ENCODE results near the gene CDC73.
A peak's percentile ranks its signal among the peaks of the same experiment; 100 is the strongest.

Gene CDC73

GRCh38 chr1:193121616-193122593 lies at the start of gene CDC73:
TSS of gene CDC73 (plus strand) at chr1:193122031. CDS start at chr1:193122201, 170 bp downstream.
- DNase-seq (ENCODE audit: low spot score): peak; percentile 97

DNA sequence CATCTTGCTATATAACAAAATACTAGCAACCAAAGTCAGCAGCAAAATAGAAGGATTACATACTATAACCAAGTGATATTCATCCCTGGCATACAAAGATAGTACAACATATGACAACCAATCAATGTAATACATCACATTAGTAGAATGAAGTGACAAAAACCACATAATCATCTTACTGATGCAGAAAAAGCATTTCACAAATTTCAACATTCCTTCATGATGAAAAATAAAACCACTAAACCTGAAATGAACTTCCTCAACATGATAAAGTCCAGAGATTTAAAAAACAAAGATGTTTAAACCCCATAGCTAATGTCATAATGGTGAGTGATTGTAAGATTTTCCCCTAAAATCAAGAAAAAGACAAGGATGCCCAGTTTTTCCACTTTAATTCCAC lies 43.8 kb upstream of the CDC73 start:
- no peak for DNase-seq (ENCODE audit: low spot score)

- no peak for DNase-seq (ENCODE audit: low spot score)
Measured at GRCh38 chr1:193079187-193079586, 42.6 kb upstream of the CDC73 start.

- no peak for DNase-seq (ENCODE audit: low spot score)
Measured at GRCh38 chr1:193083365-193084088, 38.3 kb upstream of the CDC73 start.

- DNase-seq (ENCODE audit: low spot score): no peak
Measured at GRCh38 chr1:193085263-193085662, 36.6 kb upstream of the CDC73 start.

- DNase-seq (ENCODE audit: low spot score): no peak
Measured at GRCh38 chr1:193086342-193086741, 35.5 kb upstream of the CDC73 start.

DNA sequence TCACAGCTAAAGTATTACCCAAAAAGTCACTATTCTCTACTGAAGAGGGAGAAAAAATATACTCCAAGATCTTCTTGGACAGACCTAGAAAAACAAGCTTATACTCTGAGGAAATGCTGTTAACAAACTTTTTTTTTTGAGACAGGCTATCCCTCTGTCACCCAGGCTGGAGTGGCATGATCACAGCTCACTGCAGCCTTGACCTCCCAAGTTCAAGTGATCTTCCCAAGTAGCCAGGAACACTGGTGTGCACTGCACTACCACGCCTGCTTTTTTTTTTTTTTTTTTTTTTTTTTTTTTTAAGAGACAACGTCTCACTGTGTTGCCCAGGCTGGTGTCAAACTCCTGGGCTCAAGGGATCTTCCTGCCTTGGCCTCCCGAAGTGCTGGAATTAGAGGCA lies 33.9 kb upstream of the CDC73 start:
- DNase-seq (ENCODE audit: low spot score): no peak

GRCh38 chr1:193090865-193091264 lies 31.0 kb upstream of the CDC73 start:
- DNase-seq (ENCODE audit: low spot score): no peak

DNA sequence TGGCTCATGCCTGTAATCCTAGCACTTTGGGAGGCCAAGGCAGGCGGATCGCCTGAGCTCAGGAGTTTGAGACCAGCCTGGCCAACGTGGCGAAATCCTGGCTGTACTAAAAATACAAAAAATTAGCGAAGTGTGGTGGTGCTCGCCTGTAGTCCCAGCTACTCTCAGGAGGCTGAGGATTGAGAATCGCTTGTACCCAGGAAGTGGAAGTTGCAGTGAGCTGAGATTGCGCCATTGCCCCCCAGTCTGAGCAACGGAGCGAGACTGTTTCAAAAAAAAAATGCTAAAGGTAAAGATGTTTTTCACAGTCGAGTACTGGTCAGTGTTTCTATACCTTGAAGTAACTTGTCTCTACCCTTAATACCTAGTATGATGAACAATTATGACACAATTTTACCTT lies 27.7 kb upstream of the CDC73 start:
- DNase-seq (ENCODE audit: low spot score): no peak

DNA sequence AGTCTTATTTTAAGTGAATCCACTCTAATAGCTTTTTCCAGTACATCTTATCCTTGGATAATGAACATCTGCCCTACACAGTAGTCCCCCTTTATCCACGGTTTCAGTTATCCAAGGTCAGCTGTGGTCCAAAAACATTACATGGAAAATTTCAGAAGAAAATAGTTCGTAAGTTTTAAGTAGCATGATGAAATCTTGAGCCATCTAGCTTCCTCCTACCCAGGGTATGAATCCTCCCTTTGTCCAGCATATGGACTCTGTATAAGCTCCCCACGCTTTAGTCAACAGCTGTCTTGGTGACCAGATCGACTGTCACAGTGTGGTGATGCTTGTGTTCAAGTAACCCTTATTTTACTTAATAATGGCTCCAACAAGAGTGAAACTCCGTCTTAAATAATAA lies 19.2 kb upstream of the CDC73 start:
- no peak for DNase-seq (ENCODE audit: low spot score)

DNA sequence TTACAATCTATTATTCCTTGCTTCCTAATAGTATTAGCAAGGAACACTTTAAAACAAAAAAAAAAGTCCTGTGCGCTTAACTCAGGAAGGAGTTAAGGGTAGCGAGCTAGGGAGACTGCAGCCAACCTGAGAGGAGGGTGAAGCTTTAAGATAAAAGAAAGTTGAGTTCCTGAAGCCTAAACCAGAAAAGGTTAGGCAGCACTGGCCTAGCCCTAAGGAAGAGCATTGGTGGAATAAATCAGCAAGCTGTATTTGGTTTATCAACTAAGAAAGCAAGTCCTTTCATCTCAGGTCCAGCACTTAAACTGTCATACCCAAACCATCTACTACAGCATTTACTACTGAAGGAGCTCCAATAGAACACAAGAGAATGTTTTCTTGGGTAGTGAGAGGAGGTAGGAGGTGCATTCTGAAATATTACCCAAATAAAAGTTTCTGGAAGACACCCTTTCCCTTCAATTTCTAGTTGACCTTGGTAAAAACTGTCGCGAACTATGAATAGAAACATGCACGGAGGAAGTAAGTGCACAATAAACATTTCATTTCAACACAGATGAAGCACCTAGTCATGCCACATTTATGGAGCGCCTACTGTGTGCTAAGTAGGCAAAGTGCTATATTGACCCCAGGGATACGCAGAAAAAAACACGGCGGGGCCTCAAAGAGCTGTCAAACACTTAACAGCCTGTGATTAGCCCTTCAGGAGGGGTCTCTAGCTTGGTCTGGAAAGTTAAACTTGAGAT lies 17.9 kb upstream of the CDC73 start:
- no peak for DNase-seq (ENCODE audit: low spot score)

- DNase-seq (ENCODE audit: low spot score): peak; percentile 67
Measured at GRCh38 chr1:193104502-193104906, 17.3 kb upstream of the CDC73 start.

- peak; percentile 98 for DNase-seq (ENCODE audit: low spot score)
Measured at GRCh38 chr1:193104907-193105820, 16.7 kb upstream of the CDC73 start, which contains the start of gene GLRX2. TSS of gene GLRX2 (minus strand) at chr1:193105414. CDS start at chr1:193105382, 32 bp downstream.

DNA sequence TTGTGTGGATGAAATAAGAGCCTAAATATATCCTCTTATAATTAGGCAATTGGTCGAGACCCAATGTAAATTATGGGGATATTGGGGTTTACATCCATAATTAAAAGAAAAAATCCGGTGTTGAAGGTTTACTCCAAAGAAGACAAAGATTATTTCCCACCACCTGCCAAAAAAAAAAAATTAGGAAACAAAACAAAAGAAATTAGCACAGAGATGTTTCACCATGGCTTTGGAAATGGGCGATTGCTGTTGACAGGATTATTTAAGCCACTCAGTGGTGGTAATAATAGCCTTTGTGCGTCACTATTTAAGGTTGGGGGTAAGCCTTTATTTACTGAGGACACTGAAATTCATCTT lies 16.0 kb upstream of the CDC73 start:
- DNase-seq (ENCODE audit: low spot score): no peak

DNA sequence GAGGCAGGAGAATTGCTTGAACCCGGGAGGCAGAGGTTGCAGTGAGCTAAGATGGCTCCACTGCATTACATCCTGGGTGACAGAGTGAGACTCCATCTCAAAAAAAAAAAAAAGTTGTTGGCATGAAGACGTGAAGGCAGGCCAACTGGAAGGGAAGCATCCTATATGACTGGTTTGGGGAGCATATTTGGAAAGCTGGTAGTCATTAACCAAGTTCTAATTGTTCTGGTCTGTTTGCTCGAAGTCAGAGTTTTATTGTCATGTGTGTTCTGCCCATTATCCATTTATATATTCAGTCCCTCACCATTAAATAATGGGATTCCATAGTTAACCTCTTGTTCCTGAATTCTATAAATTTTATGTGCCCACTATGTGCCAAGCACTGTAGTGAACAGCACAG lies 13.4 kb upstream of the CDC73 start:
- no peak for DNase-seq (ENCODE audit: low spot score)

- no peak for DNase-seq (ENCODE audit: low spot score)
Measured at GRCh38 chr1:193109619-193110018, 12.2 kb upstream of the CDC73 start.

- no peak for DNase-seq (ENCODE audit: low spot score)
Measured at GRCh38 chr1:193110246-193110645, 11.6 kb upstream of the CDC73 start.

DNA sequence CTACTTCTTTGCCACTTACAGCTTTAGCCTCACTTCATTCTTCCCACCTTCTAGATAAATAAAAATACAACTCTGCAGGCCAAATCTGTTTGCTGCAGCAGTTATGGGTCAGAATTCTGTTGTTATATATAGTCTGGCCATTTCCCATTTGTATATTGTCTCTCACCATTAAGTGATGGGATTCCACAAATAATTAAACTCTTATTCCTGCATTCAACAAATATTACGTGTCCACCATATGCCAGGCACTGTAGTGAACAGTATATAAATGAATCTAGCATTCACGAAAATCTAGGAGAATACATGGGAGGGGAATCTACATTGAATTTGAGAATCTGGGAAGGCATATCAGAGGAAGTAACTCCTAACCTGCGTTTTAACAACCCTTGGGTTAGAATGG lies 11.0 kb upstream of the CDC73 start:
- no peak for DNase-seq (ENCODE audit: low spot score)

DNA sequence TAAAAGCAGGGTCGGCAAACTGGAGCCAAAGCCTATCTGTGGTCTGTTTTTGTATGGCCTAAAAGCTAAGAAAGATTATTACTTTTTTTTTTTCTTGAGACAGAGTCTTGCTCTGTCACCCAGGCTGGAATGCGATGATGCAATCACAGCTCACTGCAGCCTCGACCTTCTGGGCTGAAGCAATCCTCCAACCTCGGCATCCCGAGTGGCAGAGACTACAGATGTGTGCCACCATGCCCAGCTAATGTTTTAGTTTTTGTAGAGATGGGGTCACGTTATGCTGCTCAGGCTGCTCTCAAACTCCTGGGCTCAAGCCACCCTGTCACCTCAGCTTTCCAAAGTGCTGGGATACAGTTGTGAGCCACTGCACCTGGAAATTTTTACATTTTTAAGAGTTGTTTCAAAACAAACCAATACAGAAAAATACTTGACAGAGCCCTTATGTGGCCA lies 10.2 kb upstream of the CDC73 start:
- DNase-seq (ENCODE audit: low spot score): peak; percentile 24

DNA sequence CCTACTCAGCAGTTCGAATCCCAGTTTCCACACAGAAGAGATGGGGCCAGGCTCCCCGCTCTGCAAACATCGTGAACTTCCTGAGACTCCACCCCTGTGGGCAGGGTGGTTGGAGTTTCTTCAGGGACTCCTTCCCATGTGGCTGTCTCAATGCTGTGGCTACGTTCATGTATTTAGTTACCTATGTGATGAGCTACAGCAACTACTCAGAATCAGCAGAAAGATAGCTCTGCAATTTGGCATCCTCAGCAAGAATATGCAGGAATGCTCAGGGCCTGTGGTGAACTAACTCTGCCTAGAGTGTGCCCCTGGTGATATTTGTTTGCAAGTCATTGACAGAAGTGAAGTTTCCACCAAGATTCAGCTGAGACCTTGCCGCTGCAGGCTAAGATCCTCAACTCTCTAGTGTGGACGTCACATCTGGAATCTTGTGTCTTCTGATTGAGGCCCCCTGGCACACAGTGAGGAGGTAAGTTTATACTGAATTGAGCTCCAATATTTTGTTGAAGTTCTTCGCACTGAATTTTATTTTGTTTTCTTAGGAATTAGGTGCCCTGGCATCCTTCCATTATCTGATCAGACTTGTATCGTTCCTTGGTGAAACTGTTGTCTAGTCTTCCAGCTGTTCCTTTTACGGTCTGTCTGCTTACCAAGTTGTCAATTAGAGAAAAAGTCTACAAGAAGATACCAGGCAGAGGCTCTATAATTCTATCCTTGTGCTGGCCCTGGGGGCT lies 8.4 kb upstream of the CDC73 start:
- DNase-seq (ENCODE audit: low spot score): no peak

DNA sequence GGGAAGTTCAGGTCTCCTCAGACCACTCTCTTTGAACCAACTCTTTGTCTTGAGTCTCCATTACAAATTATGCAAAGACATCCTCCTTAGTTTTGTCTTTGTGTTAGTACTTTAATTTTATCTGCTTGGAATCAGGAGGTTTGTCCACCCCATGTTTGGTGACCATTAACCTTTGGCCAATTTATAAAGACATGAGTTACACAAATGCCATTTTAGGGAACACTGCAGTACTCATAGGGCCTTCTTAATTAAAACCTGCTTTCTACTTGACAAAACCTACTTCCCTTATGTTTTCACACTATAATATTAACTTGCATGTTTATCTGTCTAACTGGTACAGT lies 7.9 kb upstream of the CDC73 start:
- DNase-seq (ENCODE audit: low spot score): no peak

Measured in GM03348 (cell line).